KOPT-K1 (cell line): ENCODE results near the gene ZNF579.
"Not testable (repeated sequence)": the region's sequence is repeated elsewhere in the genome, so short reads cannot be mapped to it uniquely, and the experiment has no call there.

Experiments
- H3K27ac ChIP-seq: fragments of 200-600 bp; sonication (generic); 2 replicates; pipeline ENCODE4 v1.5.1; 2016; ENCODE audit warnings: antibody characterized with exemption, mild to moderate bottlenecking, low read depth, low read length; ENCODE audit not compliant: poor library complexity, severe bottlenecking
- H3K36me3 ChIP-seq: fragments of 200-600 bp; sonication (generic); 2 replicates; pipeline ENCODE4 v1.5.1; 2017; ENCODE audit warnings: antibody characterized with exemption, mild to moderate bottlenecking, low read length, moderate library complexity; ENCODE audit not compliant: insufficient read depth
- H3K9me3 ChIP-seq: fragments of 200-600 bp; sonication (generic); 2 replicates; pipeline ENCODE4 v1.5.1; 2017; ENCODE audit warnings: antibody characterized with exemption, low read length, mild to moderate bottlenecking; ENCODE audit not compliant: insufficient read depth, poor library complexity, severe bottlenecking

Gene ZNF579

GRCh38 chr19:55536951-55537740 lies 43.5 kb downstream of the ZNF579 start, which contains the start of gene SBK2:
TSS of gene SBK2 (minus strand) at chr19:55537133. CDS start at chr19:55536294, 839 bp downstream.
- H3K36me3 ChIP-seq: no peaks in the 10 kb centered on the region
- no peak within 1 kb of the TSS for H3K27ac ChIP-seq
- H3K9me3 ChIP-seq: no peaks in the 10 kb centered on the region

- no peak overlapping the region for H3K27ac ChIP-seq
- no peaks in the 10 kb centered on the region for H3K36me3 ChIP-seq
- no peaks in the 10 kb centered on the region for H3K9me3 ChIP-seq
Measured at GRCh38 chr19:55536366-55536765, 44.3 kb downstream of the ZNF579 start.

DNA sequence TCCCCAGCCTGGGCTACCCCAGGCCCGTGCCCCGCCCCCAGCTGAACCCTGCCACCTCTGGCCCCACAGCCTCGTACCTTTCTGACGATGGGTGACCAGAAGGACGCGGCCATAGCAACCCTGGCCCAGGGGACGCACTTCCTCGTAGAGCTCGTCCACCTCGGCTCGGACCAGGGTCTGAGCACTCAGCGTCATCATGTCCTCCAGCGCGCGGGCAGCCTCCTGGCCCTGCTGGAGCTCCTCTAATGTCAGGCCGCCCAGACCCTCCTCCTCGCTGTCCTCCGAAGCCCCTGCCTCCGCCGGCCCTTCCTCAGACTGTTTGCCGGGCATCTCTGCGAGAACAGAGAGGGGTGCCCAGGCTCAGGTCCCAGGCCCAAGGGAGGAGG lies 44.7 kb downstream of the ZNF579 start:
- Histone ChIP-seq H3K36me3 (no peaks in the 10 kb centered on the region), H3K9me3 (no peaks in the 10 kb centered on the region), H3K27ac (no peak overlapping the region)

DNA sequence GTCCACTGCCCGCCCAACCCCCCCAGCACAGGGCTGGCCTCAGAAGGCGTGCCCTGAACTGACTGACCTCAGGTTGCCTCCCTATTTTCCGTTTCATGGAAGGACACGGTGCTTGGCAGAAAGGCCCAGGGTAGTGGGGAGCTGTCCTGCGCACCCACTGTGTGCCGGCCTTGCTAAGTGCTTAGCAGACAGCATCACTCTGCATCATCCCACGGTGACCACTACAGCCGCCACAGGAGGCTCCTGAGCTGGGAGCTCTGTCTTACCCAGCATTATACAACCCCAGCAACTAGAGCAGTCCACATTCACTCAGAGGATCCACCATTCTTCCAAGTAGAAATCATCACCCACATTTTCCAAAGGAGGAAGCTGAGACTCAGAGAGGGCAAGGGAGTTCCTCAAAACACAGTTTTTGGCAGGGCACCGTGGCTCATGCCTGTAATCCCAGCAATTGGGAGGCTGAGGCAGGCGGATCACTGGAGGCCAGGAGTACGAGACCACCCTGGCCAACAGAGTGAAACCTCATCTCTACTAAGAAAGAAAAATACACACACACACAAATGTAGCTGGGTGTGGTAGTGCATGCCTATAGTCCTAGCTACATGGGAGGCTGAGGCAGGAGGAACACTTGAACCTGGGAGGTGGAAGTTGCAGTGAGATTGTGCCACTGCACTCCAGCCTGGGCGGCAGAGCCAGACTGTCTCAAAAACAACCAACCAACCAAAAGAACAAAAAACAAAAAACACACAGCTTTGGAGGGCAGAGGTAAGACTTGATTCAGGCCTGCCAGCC lies 45.3 kb downstream of the ZNF579 start:
- no peaks in the 10 kb centered on the region for H3K9me3 ChIP-seq
- H3K36me3 ChIP-seq: no peaks in the 10 kb centered on the region
- no peak overlapping the region for H3K27ac ChIP-seq

DNA sequence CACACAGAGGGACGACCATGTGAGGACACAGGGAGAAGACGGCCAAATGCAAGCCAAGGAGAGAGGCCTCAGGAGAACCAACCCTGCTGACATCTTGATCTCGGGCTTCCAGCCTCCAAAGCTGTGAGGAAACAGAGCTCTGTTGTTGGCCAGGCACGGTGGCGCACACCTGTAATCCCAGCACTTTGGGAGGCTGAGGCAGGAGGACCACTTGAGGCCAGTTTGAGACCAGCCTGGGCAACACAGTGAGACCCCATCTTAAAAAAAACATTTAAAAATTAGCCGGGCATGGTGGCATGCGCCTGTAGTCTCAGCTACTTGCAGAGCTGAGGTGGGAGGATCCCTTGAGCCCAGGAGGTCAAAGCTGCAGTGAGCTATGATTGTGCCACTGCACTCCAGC lies 46.4 kb downstream of the ZNF579 start:
- not testable (repeated sequence) for H3K9me3 ChIP-seq, H3K36me3 ChIP-seq, H3K27ac ChIP-seq

DNA sequence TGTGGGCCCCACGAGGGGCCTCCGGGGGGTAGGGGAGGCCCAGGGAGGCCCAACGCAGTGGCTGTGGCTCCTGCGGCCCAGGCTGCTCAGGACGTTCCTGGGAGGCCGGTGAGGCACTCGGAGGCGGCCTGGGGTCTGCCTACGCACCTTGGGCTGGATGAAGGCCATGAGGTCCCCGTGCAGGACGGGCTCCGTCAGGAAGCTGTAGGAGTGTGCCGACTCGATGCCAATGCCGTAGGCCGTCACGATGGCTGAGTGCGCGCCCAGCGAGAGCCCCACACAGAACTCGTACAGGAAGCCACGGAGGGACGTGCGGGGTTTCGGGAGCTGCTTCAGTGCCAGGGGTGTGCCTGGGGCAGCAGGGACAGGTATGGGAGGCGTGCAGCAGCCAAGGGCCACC lies 49.7 kb downstream of the ZNF579 start:
- Histone ChIP-seq H3K36me3 (no peaks in the 10 kb centered on the region), H3K9me3 (peaks cover 11% of the 10 kb centered on the region), H3K27ac (no peak overlapping the region)

DNA sequence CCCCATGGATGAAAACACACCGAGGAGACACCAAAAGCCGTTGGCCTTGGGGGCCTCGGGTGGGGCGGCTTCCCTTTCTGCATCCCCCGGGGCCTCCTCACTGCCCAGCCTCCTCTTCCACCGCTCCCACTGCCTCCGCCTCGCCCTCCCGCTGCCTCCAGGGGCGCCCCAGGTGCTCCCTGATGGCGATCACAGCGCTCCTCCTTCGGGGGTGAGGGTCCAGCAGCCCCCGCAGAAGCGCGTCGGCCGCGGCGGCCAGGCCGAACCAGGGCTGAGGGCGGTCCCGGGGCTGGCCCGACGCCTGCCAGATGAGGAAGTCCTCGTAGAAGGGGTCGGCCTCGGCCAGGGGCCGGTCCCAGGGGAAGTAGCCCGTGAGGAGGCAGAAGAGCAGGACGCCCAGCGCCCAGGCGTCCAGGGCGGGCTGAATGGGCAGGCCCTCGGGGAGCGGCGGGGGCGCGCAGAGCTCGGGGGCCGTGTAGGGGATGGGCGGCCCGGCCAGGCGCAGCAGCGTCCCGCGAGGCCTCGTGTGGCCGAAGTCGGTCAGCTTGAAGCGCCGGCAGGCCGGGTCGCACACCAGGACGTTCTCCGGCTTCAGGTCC lies 50.9 kb downstream of the ZNF579 start:
- Histone ChIP-seq H3K36me3 (no peaks in the 10 kb centered on the region), H3K27ac (no peak overlapping the region), H3K9me3 (peaks cover 11% of the 10 kb centered on the region)

DNA sequence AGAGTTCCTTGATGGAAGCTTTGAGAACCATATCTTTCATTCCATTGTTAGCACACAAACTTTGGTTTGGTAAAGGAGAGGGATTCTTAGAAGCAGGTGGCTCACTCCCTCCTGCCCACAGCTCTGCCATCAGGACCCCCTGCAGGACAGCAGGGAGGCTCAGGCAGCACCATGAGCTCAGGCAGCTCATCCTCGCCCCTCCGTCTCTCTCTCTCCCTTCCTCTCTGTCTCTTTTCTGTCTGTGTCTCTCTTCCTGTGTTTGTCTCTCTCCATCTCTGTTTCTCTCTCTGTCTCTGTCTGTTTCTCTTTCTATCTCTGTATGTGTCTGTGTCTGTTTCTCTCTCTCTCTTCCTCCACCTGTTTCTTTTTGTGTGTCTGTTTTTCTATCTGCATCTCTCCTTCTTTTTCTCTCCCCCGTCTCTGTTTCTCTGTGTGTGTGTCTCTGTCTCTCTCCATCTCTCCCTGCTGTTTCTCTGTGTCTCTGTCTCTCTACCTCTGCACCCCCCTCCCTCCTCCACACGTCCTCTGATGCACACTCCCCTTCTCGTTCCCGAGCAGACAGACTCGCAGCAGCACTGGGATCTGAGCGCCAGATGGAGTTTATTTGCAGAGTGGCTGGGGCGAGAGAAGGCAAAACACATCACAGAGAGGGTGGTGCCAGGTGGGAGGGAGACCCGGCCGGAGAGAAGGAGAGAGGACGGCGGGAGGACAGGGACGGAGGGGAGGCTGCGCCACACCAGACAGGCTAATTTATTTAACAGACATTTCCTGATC lies 52.4 kb downstream of the ZNF579 start:
- H3K9me3 ChIP-seq: peaks cover 11% of the 10 kb centered on the region
- no peak overlapping the region for H3K27ac ChIP-seq
- H3K36me3 ChIP-seq: no peaks in the 10 kb centered on the region

- Histone ChIP-seq H3K27ac (no peak overlapping the region), H3K36me3 (no peaks in the 10 kb centered on the region), H3K9me3 (peaks cover 11% of the 10 kb centered on the region)
Measured at GRCh38 chr19:55527197-55528029, 53.2 kb downstream of the ZNF579 start.
